ENCODE data around the gene ZNF460. TPM values are rescaled to one million over a fixed set of nuclear protein-coding genes. Genes with fewer than 3 reads are reported as not detected.

ZNF460 gene
- total RNA-seq, 1 donor from 2014 or later, result 63.1 TPM

DNA sequence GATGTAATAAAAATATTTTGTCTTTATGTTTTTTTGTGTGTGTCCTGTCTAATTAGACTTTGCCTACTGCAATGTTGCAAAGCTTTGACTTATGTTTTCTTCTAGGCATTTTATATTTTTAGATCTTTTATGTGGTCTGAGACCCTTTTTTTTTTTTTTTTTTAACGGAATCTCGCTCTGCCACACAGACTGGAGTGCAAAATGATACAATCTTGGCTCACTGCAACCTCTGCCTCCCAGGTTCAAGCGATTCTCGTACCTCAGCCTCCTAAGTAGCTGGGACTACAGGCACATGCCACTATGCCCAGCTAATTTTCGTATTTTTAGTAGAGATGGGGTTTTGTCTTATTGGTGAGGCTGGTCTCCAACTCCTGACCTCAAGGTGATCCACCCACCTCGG, 62.3 kb downstream of the ZNF460 start:
- DNase-seq (ENCODE audit: low spot score), result no peak

Other genes starting within 250 kb of the ZNF460 start
- gene USP29, start 160.5 kb upstream of the ZNF460 start, total RNA-seq, result not detected
- not detected for gene ZIM3, start 135.3 kb upstream of the ZNF460 start, total RNA-seq
- not detected for gene DUXA, start 113.0 kb upstream of the ZNF460 start, total RNA-seq
- 50.4 TPM for gene ZNF264, start 89.0 kb upstream of the ZNF460 start, total RNA-seq
- 3.7 TPM for gene AURKC, start 49.5 kb upstream of the ZNF460 start, total RNA-seq
- gene ZNF805, start 39.9 kb upstream of the ZNF460 start, total RNA-seq, result 14.8 TPM
- 10.6 TPM for gene ZNF543, start 40.0 kb downstream of the ZNF460 start, total RNA-seq
- gene ZNF304, start 70.8 kb downstream of the ZNF460 start, total RNA-seq, result 11.6 TPM
- gene TRAPPC2B, start 83.1 kb downstream of the ZNF460 start, total RNA-seq, result 10.6 TPM
- 5.6 TPM for gene ZNF547, start 83.1 kb downstream of the ZNF460 start, total RNA-seq
- gene ZNF548, start 109.4 kb downstream of the ZNF460 start, total RNA-seq, result 23.5 TPM
- 14.4 TPM for gene ZNF17, start 130.7 kb downstream of the ZNF460 start, total RNA-seq
- 9.8 TPM for gene ZNF749, start 154.8 kb downstream of the ZNF460 start, total RNA-seq
- 0.95 TPM for gene VN1R1, start 176.7 kb downstream of the ZNF460 start, total RNA-seq
- gene ZNF772, start 197.1 kb downstream of the ZNF460 start, total RNA-seq, result 18.9 TPM
- 9.6 TPM for gene ZNF419, start 207.3 kb downstream of the ZNF460 start, total RNA-seq
- gene ZNF773, start 219.5 kb downstream of the ZNF460 start, total RNA-seq, result 9.9 TPM
- gene ZNF549, start 246.9 kb downstream of the ZNF460 start, total RNA-seq, result 8.0 TPM

All from mucosa of gallbladder (tissue), 1 donor.